DOHH2 (cell line): ENCODE data around the gene LKAAEAR1.
"Not testable (repeated sequence)": the region's sequence is repeated elsewhere in the genome, so short reads cannot be mapped to it uniquely, and the experiment has no call there.

ENCODE experiments used
- CTCF ChIP-seq: fragments of 200-600 bp; sonication (generic); IDR thresholded peaks from one replicate; pipeline ENCODE4 v1.5.1; 2014; ENCODE audit warnings: antibody characterized with exemption, mild to moderate bottlenecking, low read depth, low read length; ENCODE audit not compliant: poor library complexity, severe bottlenecking
- EZH2phosphoT487 ChIP-seq: fragments of 200-600 bp; sonication (generic); IDR thresholded peaks from 2 replicates; pipeline ENCODE4 v1.6.1; 2017; ENCODE audit warnings: borderline replicate concordance, mild to moderate bottlenecking, antibody characterized with exemption, low read length, moderate library complexity, mixed read lengths

GRCh38 chr20:64123517-64123916 lies 39.3 kb upstream of the LKAAEAR1 start:
- not testable (repeated sequence) for TF ChIP-seq CTCF, EZH2phosphoT487
